ENCODE results near the gene RGS8. TPM values are rescaled to one million over a fixed set of nuclear protein-coding genes. Genes with fewer than 3 reads are reported as not detected.

RGS8 gene
- total and polyA plus RNA-seq, 2 of the 4 experiments (the other 2 are of a cell fraction) = not detected

DNA sequence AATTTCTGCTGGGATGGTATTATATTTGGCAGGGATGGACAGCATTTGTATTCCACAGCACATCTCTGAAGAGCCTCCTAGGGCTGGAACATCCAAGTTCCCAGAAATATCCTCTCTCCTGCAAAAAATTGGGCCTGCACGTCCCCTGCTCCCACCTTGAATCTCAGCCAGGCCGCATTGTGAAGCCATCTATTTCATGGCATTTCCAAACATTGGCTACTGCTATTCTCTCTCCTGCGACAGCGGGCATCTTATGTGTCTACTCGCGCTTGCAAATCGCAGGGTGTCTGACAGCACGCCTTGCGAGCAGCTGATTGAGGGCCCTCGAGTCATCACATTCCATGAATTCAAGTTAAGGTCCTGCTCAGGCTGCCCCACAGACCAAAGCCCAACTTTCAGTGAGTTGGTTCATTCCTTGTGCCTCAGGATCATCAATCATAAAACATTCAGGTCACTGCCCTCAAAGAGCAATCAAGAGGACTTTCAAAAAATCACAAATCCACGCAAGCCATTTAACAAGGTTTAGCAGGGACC is 15.8 kb downstream of the RGS8 start:
- intact Hi-C loops (cut with micrococcal nuclease) (no loop called here), in situ Hi-C loops (cut with MboI; ENCODE audit: low sequenced_read_pairs) (no loop called here), dilution Hi-C loops (cut with HindIII; ENCODE audit: low sequenced_read_pairs, unreplicated experiment) (no loop called here)
- Histone ChIP-seq H2BK15ac (ENCODE audit: low read depth, low read length) (no peak overlapping the region), H2BK120ac (ENCODE audit: low read depth, low read length) (no peak overlapping the region), H2BK20ac (ENCODE audit: low read depth, low read length) (no peak overlapping the region), H4K5ac (ENCODE audit: low read depth, low read length) (no peak overlapping the region), H3K9ac (ENCODE audit: low read depth, low read length) (no peak overlapping the region), H4K20me1 (ENCODE audit: insufficient read depth, low read length) (no peaks in the 10 kb centered on the region), H3K4me2 (ENCODE audit: low read depth, low read length) (no peak overlapping the region), H3K4me3 (ENCODE audit: insufficient read depth, low read depth, low read length) (no peak overlapping the region), H2BK5ac (ENCODE audit: low read depth, low read length, poor library complexity, severe bottlenecking) (no peak overlapping the region), H4K8ac (ENCODE audit: low read depth in 2 of 2, low read length in 2 of 2) (no peak overlapping the region), H3K4me1 (ENCODE audit: control insufficient read depth, insufficient read depth, low read length) (no peaks in the 10 kb centered on the region), H3K27me3 (ENCODE audit: control insufficient read depth, insufficient read depth, low read length) (peaks cover 29% of the 10 kb centered on the region), H3K9me3 (ENCODE audit: control insufficient read depth, insufficient read depth, low read length) (no peaks in the 10 kb centered on the region), H3K36me3 (ENCODE audit: control insufficient read depth, insufficient read depth, low read length) (no peaks in the 10 kb centered on the region), H2AK5ac (ENCODE audit: low read depth, low read length) (no peak overlapping the region), H3K9me1 (ENCODE audit: insufficient read depth, low read length) (no peaks in the 10 kb centered on the region), H3K14ac (replicated peaks; ENCODE audit: low read depth, low read length) (no peak overlapping the region), H3K27ac (ENCODE audit: insufficient read depth, low read length) (no peak overlapping the region), H3K23ac (ENCODE audit: low read depth, low read length) (no peak overlapping the region), H2AFZ (replicated peaks; ENCODE audit: low read length, poor library complexity) (no peak overlapping the region), H4K91ac (ENCODE audit: insufficient read depth, low read depth, low read length) (no peak overlapping the region), H3K79me1 (ENCODE audit: low read depth in 1 of 2, low read length in 2 of 2) (no peaks in the 10 kb centered on the region), H3K18ac (ENCODE audit: low read depth, low read length) (no peak overlapping the region), H3K56ac (ENCODE audit: extremely low read depth, insufficient read depth, low read length) (no peak overlapping the region), H3K4ac (ENCODE audit: low read depth, low read length) (no peak overlapping the region), H2AK9ac (replicated peaks; ENCODE audit: low read depth, low read length, poor library complexity) (no peak overlapping the region)
- CTCF ChIA-PET = no interaction called here
- POLR2A ChIA-PET (ENCODE audit: unreplicated experiment) = no interaction called here
- no peak for DNase-seq
- no TSS peak for BruUV-seq (replicated peaks)
- TF ChIP-seq SMC3 (IDR thresholded peaks at IDR 0.05; ENCODE audit: low read depth, low read length) = no peak
- TF ChIP-seq BHLHE40 (IDR thresholded peaks at IDR 0.05; ENCODE audit: low read depth, low read length) = no peak
- 88% methylated on average over 8 of the region's 11 CpGs; no CpG with 5 or more reads in 1 of the 2 experiments for WGBS, 2 experiments (ENCODE audit: extremely low coverage in 2 of 2, insufficient read length in 1 of 2)
- ATAC-seq (ENCODE audit: low read depth) = no peak

Data from IMR-90 (cell line).